ENCODE measurements around the gene GALNT16. TPM values are rescaled to one million over a fixed set of nuclear protein-coding genes. Genes with fewer than 3 reads are reported as not detected.

The GALNT16 gene
- total RNA-seq, 1 experiment from 2014 or later = 3.8 TPM

DNA sequence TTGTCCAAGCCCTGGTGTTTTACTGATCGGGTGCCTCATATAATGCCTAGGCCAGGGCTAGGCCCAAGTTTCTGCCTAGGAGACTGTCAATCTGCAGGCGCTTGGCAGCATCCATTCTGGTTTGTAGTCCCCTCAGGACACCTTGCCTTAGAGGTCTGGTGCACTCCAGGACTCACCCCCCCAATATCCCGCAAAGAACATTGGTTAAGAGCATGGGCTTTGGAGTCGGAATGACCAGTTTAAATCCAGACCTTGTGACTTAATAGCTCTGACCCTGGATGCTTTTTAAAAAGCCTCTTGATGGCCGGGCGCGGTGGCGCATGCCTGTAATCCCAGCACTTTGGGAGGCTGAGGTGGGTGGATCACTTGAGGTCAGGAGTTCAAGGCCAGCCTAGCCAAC lies 60.0 kb downstream of the GALNT16 start:
- POLR2A ChIA-PET = no interaction called here
- Histone ChIP-seq H3K4me1 (no peaks in the 10 kb centered on the region), H3K36me3 (ENCODE audit: control insufficient read depth, insufficient read depth, low read length) (no peaks in the 10 kb centered on the region), H3K27me3 (replicated peaks; ENCODE audit: control insufficient read depth, insufficient read depth, low read length) (no peaks in the 10 kb centered on the region), H3K4me3 (ENCODE audit: low read depth, low read length) (no peak overlapping the region), H3K9me3 (no peaks in the 10 kb centered on the region)
- BruUV-seq (replicated peaks) = no TSS peak
- CTCF ChIA-PET = interaction anchor here (0.7 kb wide), 1 partner anchor 46 kb away, joined by 3 read pairs; no protein-coding TSS in a partner anchor
- no peaks in the 10 kb centered on the region for H3K27me3 Mint-ChIP-seq (ENCODE audit: insufficient read depth, unreplicated experiment)
- DNase-seq = peak in 1 of 2 experiments; percentile 4
- H3K27ac Mint-ChIP-seq (ENCODE audit: unreplicated experiment) = no peak overlapping the region
- H3K4me3 Mint-ChIP-seq (ENCODE audit: unreplicated experiment) = no peak overlapping the region
- TF ChIP-seq, protein P1, sequence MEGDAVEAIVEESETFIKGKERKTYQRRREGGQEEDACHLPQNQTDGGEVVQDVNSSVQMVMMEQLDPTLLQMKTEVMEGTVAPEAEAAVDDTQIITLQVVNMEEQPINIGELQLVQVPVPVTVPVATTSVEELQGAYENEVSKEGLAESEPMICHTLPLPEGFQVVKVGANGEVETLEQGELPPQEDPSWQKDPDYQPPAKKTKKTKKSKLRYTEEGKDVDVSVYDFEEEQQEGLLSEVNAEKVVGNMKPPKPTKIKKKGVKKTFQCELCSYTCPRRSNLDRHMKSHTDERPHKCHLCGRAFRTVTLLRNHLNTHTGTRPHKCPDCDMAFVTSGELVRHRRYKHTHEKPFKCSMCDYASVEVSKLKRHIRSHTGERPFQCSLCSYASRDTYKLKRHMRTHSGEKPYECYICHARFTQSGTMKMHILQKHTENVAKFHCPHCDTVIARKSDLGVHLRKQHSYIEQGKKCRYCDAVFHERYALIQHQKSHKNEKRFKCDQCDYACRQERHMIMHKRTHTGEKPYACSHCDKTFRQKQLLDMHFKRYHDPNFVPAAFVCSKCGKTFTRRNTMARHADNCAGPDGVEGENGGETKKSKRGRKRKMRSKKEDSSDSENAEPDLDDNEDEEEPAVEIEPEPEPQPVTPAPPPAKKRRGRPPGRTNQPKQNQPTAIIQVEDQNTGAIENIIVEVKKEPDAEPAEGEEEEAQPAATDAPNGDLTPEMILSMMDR (IDR thresholded peaks at IDR 0.05; ENCODE audit: insufficient read depth in 1 of 2, low read depth in 1 of 2, low read length in 1 of 2, severe bottlenecking in 1 of 2, unreplicated experiment in 1 of 2) = no peak
- no peaks in the 10 kb centered on the region for H3K36me3 Mint-ChIP-seq (ENCODE audit: insufficient read depth, unreplicated experiment)
- no peaks in the 10 kb centered on the region for H3K9me3 Mint-ChIP-seq (ENCODE audit: unreplicated experiment)
- intact Hi-C loops (cut with micrococcal nuclease; ENCODE audit: unreplicated experiment) = no loop called here
- peaks cover 11% of the 10 kb centered on the region for H3K4me1 Mint-ChIP-seq (ENCODE audit: low read depth, unreplicated experiment)

DNA sequence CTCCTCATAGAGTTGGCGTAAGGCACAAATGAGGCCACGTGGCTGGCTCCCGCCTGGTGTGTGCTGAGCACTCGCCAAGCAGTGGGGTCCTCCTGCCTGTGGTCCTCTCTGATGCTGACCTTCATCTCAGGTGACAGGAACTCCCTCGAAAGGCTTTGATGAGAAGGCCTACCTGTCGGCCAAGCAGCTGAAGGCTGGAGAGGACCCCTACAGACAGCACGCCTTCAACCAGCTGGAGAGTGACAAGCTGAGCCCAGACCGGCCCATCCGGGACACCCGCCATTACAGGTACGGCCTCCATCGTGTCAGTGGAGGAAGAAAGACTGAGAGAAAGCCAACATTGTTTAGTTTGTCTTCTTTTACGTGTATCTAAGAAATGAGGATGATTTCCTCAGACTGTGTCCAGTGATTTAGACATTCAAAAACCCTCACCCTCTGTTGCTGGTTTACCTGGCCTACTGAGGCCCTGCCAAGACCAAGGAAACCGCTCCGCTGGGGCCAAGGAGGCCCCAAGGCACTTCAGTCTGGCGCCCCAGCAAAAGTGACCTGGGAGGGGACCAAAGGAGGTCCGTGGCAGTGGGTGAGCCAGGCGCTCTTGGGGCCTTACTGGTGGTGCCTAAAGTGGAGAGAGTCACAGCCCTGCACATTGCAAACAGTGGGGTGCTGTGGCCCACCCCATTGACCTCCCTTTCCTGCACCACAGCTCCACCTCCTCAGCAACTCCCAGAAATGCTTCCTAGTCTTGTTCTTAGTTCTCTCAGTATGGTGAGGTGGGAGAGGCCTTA lies 60.8 kb downstream of the GALNT16 start:
- H3K27me3 ChIP-seq (replicated peaks; ENCODE audit: control insufficient read depth, insufficient read depth, low read length) = no peaks in the 10 kb centered on the region
- H3K27me3 Mint-ChIP-seq (ENCODE audit: insufficient read depth, unreplicated experiment) = no peaks in the 10 kb centered on the region
- intact Hi-C loops (cut with micrococcal nuclease; ENCODE audit: unreplicated experiment) = no loop called here
- H3K36me3 ChIP-seq (ENCODE audit: control insufficient read depth, insufficient read depth, low read length) = no peaks in the 10 kb centered on the region
- H3K9me3 ChIP-seq = no peaks in the 10 kb centered on the region
- H3K4me3 Mint-ChIP-seq (ENCODE audit: unreplicated experiment) = no peak overlapping the region
- no peak overlapping the region for H3K4me3 ChIP-seq (ENCODE audit: low read depth, low read length)
- ChIA-PET POLR2A (no interaction called here), CTCF (interaction anchor here (0.7 kb wide), 1 partner anchor 45 kb away, joined by 3 read pairs; no protein-coding TSS in a partner anchor)
- peaks cover 11% of the 10 kb centered on the region for H3K4me1 Mint-ChIP-seq (ENCODE audit: low read depth, unreplicated experiment)
- no peaks in the 10 kb centered on the region for H3K4me1 ChIP-seq
- H3K27ac Mint-ChIP-seq (ENCODE audit: unreplicated experiment) = no peak overlapping the region
- DNase-seq = peak in 1 of 2 experiments; percentile 27
- BruUV-seq (replicated peaks) = no TSS peak
- no peaks in the 10 kb centered on the region for H3K36me3 Mint-ChIP-seq (ENCODE audit: insufficient read depth, unreplicated experiment)
- H3K9me3 Mint-ChIP-seq (ENCODE audit: unreplicated experiment) = no peaks in the 10 kb centered on the region
- TF ChIP-seq, protein P1 (IDR thresholded peaks at IDR 0.05; ENCODE audit: insufficient read depth in 1 of 2, low read depth in 1 of 2, low read length in 1 of 2, severe bottlenecking in 1 of 2, unreplicated experiment in 1 of 2) = no peak

DNA sequence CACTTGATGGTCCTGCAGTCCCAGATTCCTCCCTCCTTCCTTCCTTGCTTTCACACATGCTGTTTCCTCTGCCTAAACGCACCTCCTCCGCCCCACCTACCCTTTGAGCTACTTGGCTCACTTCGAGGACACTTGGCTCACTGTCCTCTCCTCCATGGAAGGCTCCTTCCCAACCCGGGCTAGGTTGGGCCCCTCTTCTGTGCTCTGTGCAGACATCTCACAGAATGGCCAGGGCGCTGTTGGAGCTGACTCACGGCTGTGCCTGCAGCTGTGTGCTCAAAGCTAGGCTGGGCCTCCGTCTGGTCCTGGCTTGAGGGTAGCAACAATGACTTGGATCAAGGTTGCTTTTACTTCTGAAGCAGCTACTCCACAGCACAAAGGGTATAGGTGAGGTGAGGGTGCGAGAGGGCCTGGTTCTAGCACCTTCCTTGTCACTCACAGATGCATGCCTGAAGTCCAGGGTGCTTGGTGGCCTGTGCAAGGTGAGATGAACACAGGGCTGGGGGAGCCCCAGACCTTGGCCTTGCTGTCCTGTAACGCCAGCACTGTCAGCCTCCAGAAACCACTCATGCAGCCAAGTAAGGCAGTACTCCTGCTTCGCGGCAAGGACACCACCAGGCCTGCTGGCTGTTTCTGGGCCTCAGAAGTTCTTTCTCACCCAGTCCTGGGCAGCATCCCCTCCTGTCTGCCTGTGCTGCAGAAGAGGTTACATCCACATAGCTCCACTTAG lies 61.8 kb downstream of the GALNT16 start:
- H3K9me3 Mint-ChIP-seq (ENCODE audit: unreplicated experiment) = no peaks in the 10 kb centered on the region
- no peaks in the 10 kb centered on the region for H3K36me3 Mint-ChIP-seq (ENCODE audit: insufficient read depth, unreplicated experiment)
- Histone ChIP-seq H3K36me3 (ENCODE audit: control insufficient read depth, insufficient read depth, low read length) (no peaks in the 10 kb centered on the region), H3K4me1 (no peaks in the 10 kb centered on the region), H3K27me3 (replicated peaks; ENCODE audit: control insufficient read depth, insufficient read depth, low read length) (no peaks in the 10 kb centered on the region), H3K4me3 (ENCODE audit: low read depth, low read length) (no peak overlapping the region), H3K9me3 (no peaks in the 10 kb centered on the region)
- BruUV-seq (replicated peaks) = no TSS peak
- intact Hi-C loops (cut with micrococcal nuclease; ENCODE audit: unreplicated experiment) = no loop called here
- CTCF ChIA-PET = no interaction called here
- peak overlapping the region; percentile 58 for H3K27ac Mint-ChIP-seq (ENCODE audit: unreplicated experiment)
- H3K27me3 Mint-ChIP-seq (ENCODE audit: insufficient read depth, unreplicated experiment) = no peaks in the 10 kb centered on the region
- no peak overlapping the region for H3K4me3 Mint-ChIP-seq (ENCODE audit: unreplicated experiment)
- TF ChIP-seq, protein P1 (IDR thresholded peaks at IDR 0.05; ENCODE audit: insufficient read depth in 1 of 2, low read depth in 1 of 2, low read length in 1 of 2, severe bottlenecking in 1 of 2, unreplicated experiment in 1 of 2) = no peak
- peak in 1 of 2 experiments; percentile 23 for DNase-seq
- peaks cover 11% of the 10 kb centered on the region for H3K4me1 Mint-ChIP-seq (ENCODE audit: low read depth, unreplicated experiment)
- POLR2A ChIA-PET = no interaction called here
